ENCODE data around the gene AOC2. TPM values are rescaled to one million over a fixed set of nuclear protein-coding genes. Genes with fewer than 3 reads are reported as not detected.
"Not testable (repeated sequence)": the region's sequence is repeated elsewhere in the genome, so short reads cannot be mapped to it uniquely, and the experiment has no call there.

The AOC2 gene
- total RNA-seq, 1 donor from 2014 or later = 6.2 TPM

DNA sequence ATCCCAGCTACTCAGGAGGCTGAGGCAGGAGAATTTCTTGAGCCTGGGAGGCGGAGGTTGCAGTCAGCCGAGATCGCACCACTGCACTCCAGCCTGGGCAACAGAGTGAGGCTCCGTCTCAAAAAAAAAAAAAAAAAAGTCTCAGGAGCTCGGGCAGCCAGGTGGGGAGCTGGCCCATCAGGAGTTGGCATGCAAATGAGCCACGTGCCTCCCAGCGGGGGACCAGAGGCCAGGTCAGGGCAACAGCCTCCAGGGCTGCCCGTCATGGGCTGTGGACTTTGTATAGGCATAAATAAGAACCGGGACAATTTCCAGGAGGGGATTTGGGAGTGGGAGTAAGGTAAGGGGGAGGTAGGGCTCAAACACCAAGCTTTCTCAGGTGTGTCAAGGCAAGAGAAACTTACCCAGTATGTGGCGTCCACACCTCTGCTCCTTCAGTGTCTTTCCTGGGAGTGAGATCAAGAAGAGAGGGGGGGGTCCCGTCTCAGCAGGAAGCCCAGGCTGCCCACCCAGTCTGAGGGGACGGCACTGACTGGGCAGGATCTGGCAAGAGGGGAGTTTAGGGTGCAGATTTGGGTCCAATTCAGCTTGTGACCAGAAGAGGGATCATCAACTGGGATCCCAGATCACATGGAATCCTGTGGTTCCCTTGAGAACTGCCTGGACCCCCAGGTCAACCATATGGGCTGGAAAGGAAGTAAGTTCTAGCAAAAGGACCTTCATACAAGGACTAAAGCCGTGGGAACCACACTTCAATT, 33.9 kb downstream of the AOC2 start:
- H3K27me3 Mint-ChIP-seq (ENCODE audit: unreplicated experiment) = peaks cover 10% of the 10 kb centered on the region
- H3K4me3 Mint-ChIP-seq (ENCODE audit: unreplicated experiment) = no peak overlapping the region
- peaks cover 10% of the 10 kb centered on the region for H3K4me1 Mint-ChIP-seq (ENCODE audit: unreplicated experiment)

DNA sequence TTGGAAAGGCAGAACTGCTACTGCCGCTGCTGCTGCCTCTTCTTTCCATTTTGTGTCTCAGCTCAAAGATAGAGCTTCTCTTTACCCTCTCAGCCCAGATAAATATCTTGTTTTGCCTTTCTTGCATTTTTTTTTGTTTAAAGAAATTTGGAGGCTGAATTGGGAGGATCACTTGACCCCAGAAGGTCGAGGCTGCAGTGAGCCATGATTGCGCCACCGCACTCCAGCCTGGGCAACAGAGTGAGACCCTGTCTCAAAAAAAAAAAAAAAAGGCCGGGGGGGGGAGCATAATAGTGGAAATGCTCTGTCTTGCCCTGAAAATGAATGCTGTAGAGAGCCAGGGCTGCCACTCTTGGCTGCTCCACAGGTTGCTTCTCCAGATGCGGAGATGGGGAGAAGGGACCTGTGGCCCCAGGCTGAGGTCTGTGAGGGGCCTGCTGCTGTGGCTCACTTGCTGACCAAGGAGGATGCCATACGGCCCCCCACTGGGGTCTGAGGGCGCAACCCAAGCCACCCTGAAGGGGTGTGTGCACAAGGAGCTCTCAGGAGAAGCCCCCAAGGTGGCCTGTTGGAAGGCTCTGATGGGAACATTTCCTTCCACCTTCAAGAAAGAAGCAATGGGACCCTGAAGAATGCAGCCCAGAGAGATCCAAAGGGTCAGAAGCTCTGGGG, 34.7 kb downstream of the AOC2 start:
- no peak for DNase-seq (ENCODE audit: low spot score)
- peaks cover 4% of the 10 kb centered on the region for H3K36me3 Mint-ChIP-seq (ENCODE audit: low read depth, unreplicated experiment)
- no peak overlapping the region for H3K27ac Mint-ChIP-seq (ENCODE audit: unreplicated experiment)
- H3K9me3 Mint-ChIP-seq (ENCODE audit: unreplicated experiment) = no peaks in the 10 kb centered on the region
- H3K4me3 Mint-ChIP-seq (ENCODE audit: unreplicated experiment) = no peak overlapping the region
- H3K4me1 Mint-ChIP-seq (ENCODE audit: unreplicated experiment) = peaks cover 10% of the 10 kb centered on the region
- TF ChIP-seq, protein P1, sequence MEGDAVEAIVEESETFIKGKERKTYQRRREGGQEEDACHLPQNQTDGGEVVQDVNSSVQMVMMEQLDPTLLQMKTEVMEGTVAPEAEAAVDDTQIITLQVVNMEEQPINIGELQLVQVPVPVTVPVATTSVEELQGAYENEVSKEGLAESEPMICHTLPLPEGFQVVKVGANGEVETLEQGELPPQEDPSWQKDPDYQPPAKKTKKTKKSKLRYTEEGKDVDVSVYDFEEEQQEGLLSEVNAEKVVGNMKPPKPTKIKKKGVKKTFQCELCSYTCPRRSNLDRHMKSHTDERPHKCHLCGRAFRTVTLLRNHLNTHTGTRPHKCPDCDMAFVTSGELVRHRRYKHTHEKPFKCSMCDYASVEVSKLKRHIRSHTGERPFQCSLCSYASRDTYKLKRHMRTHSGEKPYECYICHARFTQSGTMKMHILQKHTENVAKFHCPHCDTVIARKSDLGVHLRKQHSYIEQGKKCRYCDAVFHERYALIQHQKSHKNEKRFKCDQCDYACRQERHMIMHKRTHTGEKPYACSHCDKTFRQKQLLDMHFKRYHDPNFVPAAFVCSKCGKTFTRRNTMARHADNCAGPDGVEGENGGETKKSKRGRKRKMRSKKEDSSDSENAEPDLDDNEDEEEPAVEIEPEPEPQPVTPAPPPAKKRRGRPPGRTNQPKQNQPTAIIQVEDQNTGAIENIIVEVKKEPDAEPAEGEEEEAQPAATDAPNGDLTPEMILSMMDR (IDR thresholded peaks at IDR 0.05; ENCODE audit: unreplicated experiment) = no peak
- H3K27me3 Mint-ChIP-seq (ENCODE audit: unreplicated experiment) = peaks cover 10% of the 10 kb centered on the region

More for the DNA sequence above, 33.9 kb downstream of the AOC2 start:
- no peak for DNase-seq (ENCODE audit: low spot score)
- Mint-ChIP-seq H3K9me3 (ENCODE audit: unreplicated experiment) (no peaks in the 10 kb centered on the region), H3K27ac (ENCODE audit: unreplicated experiment) (no peak overlapping the region), H3K36me3 (ENCODE audit: low read depth, unreplicated experiment) (peaks cover 4% of the 10 kb centered on the region)
- TF ChIP-seq, protein P1 (IDR thresholded peaks at IDR 0.05; ENCODE audit: unreplicated experiment) = no peak

DNA sequence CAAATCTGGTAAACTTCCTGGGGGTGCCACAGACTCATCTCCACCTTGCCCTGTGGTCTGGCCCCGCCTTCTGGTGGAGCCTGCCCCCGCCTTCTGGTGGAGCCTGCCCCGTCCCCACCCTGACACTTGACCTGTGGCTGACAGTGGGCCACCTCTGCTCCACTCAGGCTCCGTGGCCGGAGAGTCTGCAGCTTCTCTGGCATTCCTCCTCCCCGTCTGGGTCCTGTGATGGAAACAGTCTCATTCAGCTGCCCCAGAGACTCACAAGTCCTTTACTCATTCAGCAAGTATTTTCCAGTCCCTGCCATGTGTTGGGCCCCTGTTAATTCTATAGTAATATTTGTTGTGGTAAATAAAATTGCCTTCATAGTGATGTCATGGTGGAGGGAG, 35.2 kb downstream of the AOC2 start:
- Mint-ChIP-seq H3K27ac (ENCODE audit: unreplicated experiment) (no peak overlapping the region), H3K36me3 (ENCODE audit: low read depth, unreplicated experiment) (peaks cover 4% of the 10 kb centered on the region), H3K9me3 (ENCODE audit: unreplicated experiment) (no peaks in the 10 kb centered on the region), H3K4me3 (ENCODE audit: unreplicated experiment) (no peak overlapping the region), H3K4me1 (ENCODE audit: unreplicated experiment) (peaks cover 10% of the 10 kb centered on the region), H3K27me3 (ENCODE audit: unreplicated experiment) (peaks cover 10% of the 10 kb centered on the region)
- DNase-seq (ENCODE audit: low spot score) = no peak
- TF ChIP-seq, protein P1 (IDR thresholded peaks at IDR 0.05; ENCODE audit: unreplicated experiment) = no peak

DNA sequence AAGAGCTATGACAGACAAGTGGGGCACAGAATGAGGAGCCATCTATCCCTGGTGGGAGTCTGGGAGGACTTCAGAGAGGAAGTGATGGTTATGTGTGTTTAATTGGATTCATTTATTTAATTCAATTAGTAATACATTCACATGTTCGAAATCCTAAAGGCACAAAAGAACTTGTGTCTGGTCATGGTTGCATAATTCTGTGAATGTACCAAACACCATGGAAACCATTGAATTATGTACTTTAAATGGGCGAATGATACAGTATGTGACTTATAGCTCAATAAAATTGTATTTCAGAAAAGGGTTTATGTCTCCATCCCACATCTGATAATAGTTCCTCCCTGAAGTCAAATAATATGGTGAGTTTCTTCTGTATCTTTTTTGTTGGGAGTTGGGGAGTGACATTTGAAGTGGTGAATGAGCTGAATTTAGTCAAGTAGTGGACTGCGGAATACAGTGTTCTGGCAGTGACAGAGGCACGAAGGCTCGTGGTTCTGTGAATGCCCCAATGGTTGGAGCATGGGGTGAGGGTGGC, 36.5 kb downstream of the AOC2 start:
- no peak overlapping the region for H3K4me3 Mint-ChIP-seq (ENCODE audit: unreplicated experiment)
- H3K27ac Mint-ChIP-seq (ENCODE audit: unreplicated experiment) = no peak overlapping the region
- DNase-seq (ENCODE audit: low spot score) = no peak
- TF ChIP-seq, protein P1 (IDR thresholded peaks at IDR 0.05; ENCODE audit: unreplicated experiment) = no peak
- H3K27me3 Mint-ChIP-seq (ENCODE audit: unreplicated experiment) = peaks cover 14% of the 10 kb centered on the region
- H3K36me3 Mint-ChIP-seq (ENCODE audit: low read depth, unreplicated experiment) = peaks cover 4% of the 10 kb centered on the region
- peaks cover 14% of the 10 kb centered on the region for H3K4me1 Mint-ChIP-seq (ENCODE audit: unreplicated experiment)
- no peaks in the 10 kb centered on the region for H3K9me3 Mint-ChIP-seq (ENCODE audit: unreplicated experiment)

DNA sequence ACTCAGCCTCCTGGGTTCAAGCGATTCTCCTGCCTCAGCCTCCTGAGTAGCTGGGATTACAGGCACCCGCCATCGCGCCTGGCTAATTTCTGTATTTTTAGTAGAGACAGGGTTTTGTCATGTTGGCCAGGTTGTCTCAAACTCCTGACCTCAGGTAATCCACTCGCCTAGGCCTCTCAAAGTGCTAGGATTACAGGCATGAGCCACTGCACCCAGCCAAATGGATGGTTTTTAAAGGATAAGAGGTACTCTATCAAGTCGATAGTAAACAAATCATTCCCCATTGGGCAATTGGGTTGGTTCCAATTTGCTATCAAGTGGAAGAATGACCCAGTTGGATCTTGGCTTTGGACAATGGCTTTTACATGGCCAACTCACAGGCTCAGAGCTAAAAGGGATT, 37.3 kb downstream of the AOC2 start:
- H3K27ac Mint-ChIP-seq (ENCODE audit: unreplicated experiment); H3K4me3 Mint-ChIP-seq (ENCODE audit: unreplicated experiment); H3K36me3 Mint-ChIP-seq (ENCODE audit: low read depth, unreplicated experiment); H3K9me3 Mint-ChIP-seq (ENCODE audit: unreplicated experiment); DNase-seq (ENCODE audit: low spot score): not testable (repeated sequence)
- Mint-ChIP-seq H3K27me3 (ENCODE audit: unreplicated experiment) (peaks cover 14% of the 10 kb centered on the region), H3K4me1 (ENCODE audit: unreplicated experiment) (peaks cover 22% of the 10 kb centered on the region)
